Smooth muscle cell (in vitro differentiated cells): Measurements from ENCODE around the gene ARL4C. TPM values are rescaled to one million over a fixed set of nuclear protein-coding genes. Genes with fewer than 3 reads are reported as not detected.
A peak's percentile ranks its signal among the peaks of the same experiment; 100 is the strongest.

Experiments used
- DNase-seq: peaks from one replicate; lab custom pipeline; 2025; ENCODE audit not compliant: unreplicated experiment; lab: John Stamatoyannopoulos, UW
- H2AFZ ChIP-seq: fragments of 200-600 bp; sonication (generic); 2 replicates; pipeline ENCODE4 v1.6.0; 2016; ENCODE audit warnings: antibody characterized with exemption, low read depth, mild to moderate bottlenecking
- H3F3A ChIP-seq: fragments of 200-600 bp; sonication (generic); 2 replicates; pipeline ENCODE4 v1.6.0; 2017; ENCODE audit warnings: antibody characterized with exemption, low read depth
- H3K27ac ChIP-seq: fragments of 200-600 bp; sonication (generic); 2 replicates; pipeline ENCODE4 v1.5.1; 2016; ENCODE audit warnings: low read depth, mild to moderate bottlenecking
- H3K27me3 ChIP-seq: fragments of 200-600 bp; sonication (generic); 2 replicates; pipeline ENCODE4 v1.6.1; 2016; ENCODE audit warnings: low read depth, mild to moderate bottlenecking
- H3K36me3 ChIP-seq: fragments of 200-600 bp; sonication (generic); 2 replicates; pipeline ENCODE4 v1.5.1; 2016; ENCODE audit warnings: low read depth
- H3K4me1 ChIP-seq: fragments of 200-600 bp; sonication (generic); 2 replicates; pipeline ENCODE4 v1.5.1; 2016; ENCODE audit warnings: low read depth
- H3K4me2 ChIP-seq: fragments of 200-600 bp; sonication (generic); 2 replicates; pipeline ENCODE4 v1.6.0; 2016; ENCODE audit warnings: mild to moderate bottlenecking
- H3K4me3 ChIP-seq: fragments of 200-600 bp; sonication (generic); 2 replicates; pipeline ENCODE4 v1.5.1; 2016; ENCODE audit warnings: mild to moderate bottlenecking
- H3K79me2 ChIP-seq: fragments of 200-600 bp; sonication (generic); 2 replicates; pipeline ENCODE4 v1.6.0; 2016; ENCODE audit warnings: low read depth, mild to moderate bottlenecking
- H3K9ac ChIP-seq: fragments of 200-600 bp; sonication (generic); 2 replicates; pipeline ENCODE4 v1.6.0; 2016; ENCODE audit warnings: low read depth
- H3K9me3 ChIP-seq: fragments of 200-600 bp; sonication (generic); replicated peaks from 2 replicates; pipeline ENCODE4 v1.5.1; 2016; ENCODE audit warnings: low read depth
- H4K20me1 ChIP-seq: fragments of 200-600 bp; sonication (generic); 2 replicates; pipeline ENCODE4 v1.6.0; 2016; ENCODE audit warnings: low read depth
- CTCF ChIP-seq: fragments of 200-600 bp; sonication (generic); IDR thresholded peaks from 2 replicates; pipeline ENCODE4 v1.5.1; 2017; ENCODE audit warnings: borderline replicate concordance, mild to moderate bottlenecking, antibody characterized with exemption; ENCODE audit not compliant: insufficient read depth, poor library complexity, severe bottlenecking
- WGBS: methylation state at CpG from one replicate; pipeline ENCODE4 v1.1.7; 2016; ENCODE audit warnings: low lambda C conversion rate; 5-methylcytosine and 5-hydroxymethylcytosine counted together
- polyA plus RNA-seq: library from polyadenylated mRNA; unstranded; fragments of >200 nt; fragmentation: Nextera tagmentation; extraction: Ambion mirVana; gene quantifications from 2 replicates; pipeline ENCODE4 v1.2.1, GENCODE V29; 2016
- total RNA-seq: library from RNA; depleted of rRNA; stranded (reverse); fragments of >200 nt; gene quantifications from 2 replicates; pipeline ENCODE4 v1.2.3, GENCODE V29; 2014

ARL4C gene
- total and polyA plus RNA-seq, 2 experiments from 2014 or later: 8.0 to 9.5 TPM

DNA sequence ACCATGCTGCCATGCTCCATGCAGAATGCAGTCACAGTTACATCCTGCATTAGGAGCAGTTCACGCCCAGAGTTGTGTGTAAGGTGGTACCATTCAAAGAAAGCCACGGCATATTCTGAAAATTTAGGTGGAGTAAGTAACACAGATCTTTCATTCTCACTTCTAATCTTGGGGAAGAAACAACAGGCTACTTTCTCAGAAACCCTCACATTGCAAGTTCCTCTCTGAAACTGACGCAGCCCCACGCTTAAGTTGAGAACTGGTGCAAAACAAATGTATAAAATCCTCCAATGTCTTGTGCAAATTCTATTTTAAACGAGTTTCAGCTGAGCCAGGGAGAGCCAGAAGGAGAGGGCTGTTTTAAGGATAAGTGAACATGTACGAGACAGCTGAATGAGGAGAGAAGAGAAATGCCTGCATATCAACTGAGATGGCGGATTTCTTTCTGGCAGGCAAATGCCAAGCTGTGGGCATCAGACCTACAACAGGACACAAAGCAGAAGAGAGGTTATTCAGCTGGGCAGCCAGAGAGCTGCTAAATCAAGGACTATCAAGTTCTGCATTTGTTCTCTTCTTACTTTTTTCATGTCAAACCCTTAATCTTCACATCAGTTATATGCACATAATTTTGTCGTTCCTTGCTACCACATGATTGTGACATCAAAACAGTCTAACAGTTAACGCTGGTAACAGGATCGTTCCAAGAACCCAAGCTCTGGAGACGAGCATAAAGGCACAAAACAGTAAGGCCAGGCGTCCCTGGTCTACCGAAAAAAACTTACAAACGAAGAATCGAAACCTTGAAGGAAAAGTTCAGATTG is 6.4 kb downstream of the ARL4C start:
- Histone ChIP-seq H3K36me3 (no peaks in the 10 kb centered on the region), H3F3A (peaks cover 7% of the 10 kb centered on the region), H3K79me2 (peaks cover 28% of the 10 kb centered on the region), H3K9me3 (no peaks in the 10 kb centered on the region), H3K4me1 (peaks cover 33% of the 10 kb centered on the region), H3K27ac (no peak overlapping the region), H2AFZ (no peak overlapping the region), H3K4me2 (no peak overlapping the region), H4K20me1 (peaks cover 32% of the 10 kb centered on the region), H3K27me3 (no peaks in the 10 kb centered on the region), H3K9ac (no peak overlapping the region), H3K4me3 (no peak overlapping the region)
- no peak for DNase-seq
- no peak for TF ChIP-seq CTCF
- 91% methylated on average over 15 of the region's 15 CpGs for WGBS

GRCh38 chr2:234488913-234489451 is 7.9 kb downstream of the ARL4C start:
- Histone ChIP-seq H4K20me1 (peaks cover 19% of the 10 kb centered on the region), H3K4me2 (peak overlapping the region; percentile 16), H3K27ac (no peak overlapping the region), H2AFZ (no peak overlapping the region), H3F3A (peaks cover 7% of the 10 kb centered on the region), H3K27me3 (no peaks in the 10 kb centered on the region), H3K79me2 (peaks cover 17% of the 10 kb centered on the region), H3K9ac (no peak overlapping the region), H3K4me1 (peaks cover 28% of the 10 kb centered on the region), H3K36me3 (no peaks in the 10 kb centered on the region), H3K4me3 (no peak overlapping the region), H3K9me3 (no peaks in the 10 kb centered on the region)
- no peak for DNase-seq
- no peak for TF ChIP-seq CTCF
- WGBS: 72% methylated on average over 8 of the region's 8 CpGs

GRCh38 chr2:234488486-234488885 is 8.4 kb downstream of the ARL4C start:
- Histone ChIP-seq H3K4me2 (peak overlapping the region; percentile 16), H3F3A (peaks cover 7% of the 10 kb centered on the region), H3K27ac (no peak overlapping the region), H4K20me1 (peaks cover 15% of the 10 kb centered on the region), H3K27me3 (no peaks in the 10 kb centered on the region), H3K79me2 (peaks cover 12% of the 10 kb centered on the region), H2AFZ (no peak overlapping the region), H3K9ac (no peak overlapping the region), H3K4me3 (no peak overlapping the region), H3K4me1 (peaks cover 23% of the 10 kb centered on the region), H3K9me3 (no peaks in the 10 kb centered on the region), H3K36me3 (no peaks in the 10 kb centered on the region)
- DNase-seq: no peak
- WGBS: 44% methylated on average over 1 of the region's 1 CpG
- TF ChIP-seq CTCF: no peak

GRCh38 chr2:234487356-234487755 is 9.5 kb downstream of the ARL4C start:
- no peak overlapping the region for H3K9ac ChIP-seq
- DNase-seq: no peak
- H3K36me3 ChIP-seq: no peaks in the 10 kb centered on the region
- peaks cover under 1% of the 10 kb centered on the region for H3K79me2 ChIP-seq
- WGBS: 95% methylated on average over 3 of the region's 3 CpGs
- H3K4me3 ChIP-seq: no peak overlapping the region
- peaks cover 14% of the 10 kb centered on the region for H3K4me1 ChIP-seq
- no peak for TF ChIP-seq CTCF
- H3K4me2 ChIP-seq: no peak overlapping the region
- H3F3A ChIP-seq: peaks cover 7% of the 10 kb centered on the region
- no peak overlapping the region for H2AFZ ChIP-seq
- H3K9me3 ChIP-seq: no peaks in the 10 kb centered on the region
- H3K27ac ChIP-seq: no peak overlapping the region
- H4K20me1 ChIP-seq: peaks cover 3% of the 10 kb centered on the region
- H3K27me3 ChIP-seq: no peaks in the 10 kb centered on the region
